Astrocyte of the spinal cord (primary cell): Measurements from ENCODE around the gene NTRK2.

Experiments
- DNase-seq: peaks from one replicate; pipeline ENCODE4 v3.0.0; 2011; ENCODE audit warnings: low read depth, low spot score
- H3K4me3 ChIP-seq: 2 replicates; pipeline ENCODE4 v1.5.1; 2011; ENCODE audit warnings: low read depth, mild to moderate bottlenecking, low read length, moderate library complexity
- in situ Hi-C: cut with HindIII; loops from 2 replicates; pipeline ENCODE4 v1.10.0; 2017; ENCODE audit warnings: low sequenced_read_pairs
- TF ChIP-seq, protein P1 (sequence below): IDR thresholded peaks from 2 replicates; pipeline ENCODE4 v1.5.1; 2012; ENCODE audit warnings: low read depth, mild to moderate bottlenecking, low read length, inconsistent platforms

Gene NTRK2

DNA sequence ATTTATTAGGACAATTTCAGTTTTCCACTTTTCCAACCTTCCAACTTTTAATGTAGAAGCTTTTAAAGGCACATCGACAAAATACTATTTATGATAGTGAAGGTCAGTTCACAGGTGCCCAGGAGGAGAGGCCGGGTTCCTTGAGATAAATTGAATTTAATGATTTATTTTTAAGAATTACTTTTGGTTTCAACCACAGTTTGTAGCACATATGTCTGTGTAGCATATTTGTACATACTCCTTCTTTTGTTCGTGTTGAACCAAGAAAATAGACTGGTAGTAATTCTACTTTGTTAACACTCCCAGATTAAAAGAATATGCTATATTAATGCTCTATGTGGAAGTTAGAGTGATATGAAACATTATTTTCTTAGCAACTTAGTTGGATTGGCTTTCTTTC is 46.7 kb downstream of the NTRK2 start:
- no peak overlapping the region for H3K4me3 ChIP-seq
- in situ Hi-C loops = no loop called here
- TF ChIP-seq, protein P1, sequence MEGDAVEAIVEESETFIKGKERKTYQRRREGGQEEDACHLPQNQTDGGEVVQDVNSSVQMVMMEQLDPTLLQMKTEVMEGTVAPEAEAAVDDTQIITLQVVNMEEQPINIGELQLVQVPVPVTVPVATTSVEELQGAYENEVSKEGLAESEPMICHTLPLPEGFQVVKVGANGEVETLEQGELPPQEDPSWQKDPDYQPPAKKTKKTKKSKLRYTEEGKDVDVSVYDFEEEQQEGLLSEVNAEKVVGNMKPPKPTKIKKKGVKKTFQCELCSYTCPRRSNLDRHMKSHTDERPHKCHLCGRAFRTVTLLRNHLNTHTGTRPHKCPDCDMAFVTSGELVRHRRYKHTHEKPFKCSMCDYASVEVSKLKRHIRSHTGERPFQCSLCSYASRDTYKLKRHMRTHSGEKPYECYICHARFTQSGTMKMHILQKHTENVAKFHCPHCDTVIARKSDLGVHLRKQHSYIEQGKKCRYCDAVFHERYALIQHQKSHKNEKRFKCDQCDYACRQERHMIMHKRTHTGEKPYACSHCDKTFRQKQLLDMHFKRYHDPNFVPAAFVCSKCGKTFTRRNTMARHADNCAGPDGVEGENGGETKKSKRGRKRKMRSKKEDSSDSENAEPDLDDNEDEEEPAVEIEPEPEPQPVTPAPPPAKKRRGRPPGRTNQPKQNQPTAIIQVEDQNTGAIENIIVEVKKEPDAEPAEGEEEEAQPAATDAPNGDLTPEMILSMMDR = no peak
- DNase-seq = no peak

DNA sequence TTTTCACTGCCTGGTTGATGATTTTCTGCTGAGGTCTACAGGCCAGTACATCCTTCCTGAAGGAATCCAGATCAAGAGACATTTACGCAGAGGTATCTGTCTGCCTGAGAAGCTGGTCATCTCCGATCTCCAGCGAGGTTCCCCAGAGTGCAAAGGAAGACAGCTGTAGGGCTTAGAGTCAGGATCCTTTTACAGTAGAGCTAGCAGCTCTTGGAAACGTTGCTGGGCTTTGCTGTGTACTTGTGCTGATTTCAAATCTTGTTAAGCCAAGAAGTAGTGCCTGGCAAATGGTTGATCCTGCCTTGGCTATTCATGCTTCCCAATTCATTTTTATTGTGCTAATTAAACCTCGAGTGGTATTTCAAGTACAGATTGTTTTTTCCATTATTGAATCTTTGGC is 48.9 kb downstream of the NTRK2 start:
- in situ Hi-C loops = no loop called here

DNA sequence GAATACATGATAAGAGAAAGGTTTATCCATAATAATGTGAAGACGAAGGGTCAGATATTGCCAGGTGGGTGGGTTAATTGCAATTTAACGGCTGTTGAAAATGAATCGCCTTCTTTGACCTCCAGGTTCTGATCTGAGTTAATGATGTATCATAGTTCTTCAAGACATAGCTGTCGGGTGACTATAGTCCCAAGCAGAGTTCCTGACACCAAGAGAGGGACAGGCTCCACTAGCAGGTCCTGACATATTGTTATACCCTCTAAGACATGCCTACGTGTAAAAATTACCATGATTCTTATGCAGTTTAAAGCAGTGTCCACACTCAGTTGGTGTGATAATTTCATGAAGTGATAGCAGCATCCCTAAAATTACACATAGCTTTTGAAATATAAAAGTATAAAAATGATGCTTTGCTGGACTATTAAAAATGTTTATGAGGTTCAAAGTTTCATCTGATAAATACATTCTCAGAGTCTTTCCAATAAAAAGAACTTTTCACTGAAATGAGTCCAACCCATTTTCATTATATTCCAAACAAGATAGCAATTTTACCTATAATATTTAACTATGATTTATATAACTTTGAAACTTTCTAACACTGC is 53.0 kb downstream of the NTRK2 start:
- TF ChIP-seq, protein P1 = no peak
- in situ Hi-C loops = no loop called here
- no peak overlapping the region for H3K4me3 ChIP-seq
- DNase-seq = no peak

More for the DNA sequence above, 48.9 kb downstream of the NTRK2 start:
- TF ChIP-seq, protein P1 = no peak
- no peak for DNase-seq
- no peak overlapping the region for H3K4me3 ChIP-seq

DNA sequence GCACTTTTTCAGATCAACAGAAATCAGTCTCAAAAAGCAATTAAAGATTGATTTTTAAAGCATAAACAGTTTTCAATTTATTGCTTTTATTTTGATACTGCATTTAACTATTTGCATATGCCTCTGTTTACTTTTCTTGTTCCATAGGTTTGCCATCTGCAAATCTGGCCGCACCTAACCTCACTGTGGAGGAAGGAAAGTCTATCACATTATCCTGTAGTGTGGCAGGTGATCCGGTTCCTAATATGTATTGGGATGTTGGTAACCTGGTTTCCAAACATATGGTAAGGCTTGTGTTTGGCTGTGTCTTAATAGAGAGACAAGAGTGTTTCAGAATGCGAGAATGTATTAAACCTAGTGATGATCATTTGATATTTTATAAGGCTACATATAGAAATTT is 53.9 kb downstream of the NTRK2 start:
- in situ Hi-C loops = no loop called here
- TF ChIP-seq, protein P1 = no peak
- no peak for DNase-seq
- H3K4me3 ChIP-seq = no peak overlapping the region

DNA sequence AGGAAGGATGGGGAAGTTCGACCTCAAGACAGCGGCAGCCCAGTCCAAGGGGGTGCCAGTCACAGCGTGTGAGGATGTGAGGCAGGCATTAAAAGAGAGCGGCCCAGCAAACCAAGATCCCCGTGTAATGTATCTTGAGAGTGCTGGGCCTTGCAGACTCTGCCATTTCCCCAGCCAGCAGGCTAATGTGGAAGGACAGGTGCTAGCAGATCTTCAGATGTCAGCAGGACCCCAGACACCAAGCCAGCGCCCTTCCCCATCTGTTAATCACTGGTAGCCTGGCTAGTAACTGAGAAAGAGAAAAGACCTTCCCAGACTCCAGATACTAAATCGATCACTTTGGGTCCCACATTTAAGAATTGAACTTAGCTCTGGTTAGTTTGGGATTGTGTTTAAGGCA is 62.2 kb downstream of the NTRK2 start:
- no peak for DNase-seq
- H3K4me3 ChIP-seq = no peak overlapping the region
- TF ChIP-seq, protein P1 = no peak
- in situ Hi-C loops = no loop called here

DNA sequence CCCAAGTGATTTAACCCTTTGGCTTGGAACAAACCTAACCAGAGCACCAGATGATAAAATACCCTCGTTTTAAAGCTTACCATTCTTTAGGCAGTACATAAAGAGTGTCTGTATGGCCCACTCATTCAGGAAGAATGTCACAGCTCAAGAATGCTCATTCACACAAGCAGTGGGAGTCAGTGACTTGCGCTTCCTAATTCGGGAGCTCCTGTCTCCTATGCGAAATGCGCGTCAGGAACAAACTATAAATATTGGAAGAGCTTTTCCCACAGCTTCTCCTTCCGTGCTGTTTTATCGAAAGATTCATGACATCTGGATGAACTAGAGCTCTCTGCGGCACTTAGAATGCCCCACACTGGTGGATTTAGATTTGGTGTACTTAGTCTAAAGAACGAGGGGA is 66.6 kb downstream of the NTRK2 start:
- H3K4me3 ChIP-seq = no peak overlapping the region
- peak; percentile 19 for DNase-seq
- in situ Hi-C loops = no loop called here
- TF ChIP-seq, protein P1 = no peak

DNA sequence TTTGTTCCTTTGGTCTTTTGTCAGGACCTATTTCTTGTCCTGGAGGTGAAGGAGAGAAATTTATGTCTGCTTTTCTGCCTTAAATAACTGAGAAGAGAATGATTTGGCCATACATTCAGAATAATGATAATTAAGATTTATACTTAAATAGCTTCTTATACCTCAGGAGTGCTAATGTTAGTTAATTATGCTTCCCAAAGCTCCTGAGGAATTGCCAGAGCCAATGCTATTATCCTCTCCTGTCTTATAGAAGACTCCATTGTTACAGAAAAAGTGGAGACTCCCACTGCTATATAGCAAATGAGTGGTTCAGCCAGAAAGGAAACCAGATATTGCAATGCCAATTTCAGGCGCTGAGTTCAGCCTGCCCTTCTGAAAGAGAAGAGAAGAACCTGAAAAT is 67.0 kb downstream of the NTRK2 start:
- in situ Hi-C loops = no loop called here
- no peak for DNase-seq
- TF ChIP-seq, protein P1 = no peak
- no peak overlapping the region for H3K4me3 ChIP-seq
